PFSK-1 (cell line): Measurements from ENCODE around the gene DPM2. TPM values are rescaled to one million over a fixed set of nuclear protein-coding genes. Genes with fewer than 3 reads are reported as not detected.

Experiments
- FOXP2 ChIP-seq: optimal IDR thresholded peaks from 2 replicates; pipeline ENCODE3; 2011; ENCODE audit warnings: borderline replicate concordance, control low read depth, inconsistent platforms; ENCODE audit not compliant: insufficient read depth; ENCODE audit errors: extremely low read length, extremely low read depth
- POLR2AphosphoS5 ChIP-seq: IDR thresholded peaks from 2 replicates; pipeline ENCODE4 v1.6.1; 2012; ENCODE audit warnings: low read depth, mild to moderate bottlenecking, control low read depth, low read length, moderate library complexity
- REST ChIP-seq, 2 experiments: IDR thresholded peaks; 2 replicates each; pipeline versions ENCODE4 v1.6.1 to v1.8.0; 2011 to 2012; ENCODE audit warnings: low read depth in 2 of 2, low read length in 2 of 2, control low read depth in 1 of 2, inconsistent platforms in 1 of 2, mild to moderate bottlenecking in 1 of 2, moderate library complexity in 1 of 2; ENCODE audit not compliant: insufficient read depth in 1 of 2
- SIN3A ChIP-seq: IDR thresholded peaks from 2 replicates; pipeline ENCODE4 v1.6.1; 2012; ENCODE audit warnings: mild to moderate bottlenecking, low read length, moderate library complexity, borderline replicate concordance; ENCODE audit not compliant: insufficient read depth
- TAF1 ChIP-seq: IDR thresholded peaks from 2 replicates; pipeline ENCODE4 v1.6.1; 2012; ENCODE audit warnings: low read length, control low read depth, borderline replicate concordance; ENCODE audit not compliant: insufficient read depth
- polyA plus RNA-seq: library from polyadenylated mRNA; unstranded; fragments of >200 nt; gene quantifications from one replicate; pipeline ENCODE4 v1.2.1, GENCODE V29; 2012; ENCODE audit warnings: low read depth, missing spikeins; ENCODE audit not compliant: insufficient read length

The DPM2 gene
- 68.4 TPM for polyA plus RNA-seq

- TF ChIP-seq REST (IDR thresholded peaks at IDR 0.05; ENCODE audit: insufficient read depth in 1 of 2, low read depth in 2 of 2, low read length in 2 of 2) (no peak), POLR2AphosphoS5 (peak; percentile 85), SIN3A (peak; percentile 69; the same call in 1 of the 2 replicates), FOXP2 (no peak), TAF1 (peak; percentile 78; the same call in 1 of the 2 replicates)
These were observed at the start of gene DPM2 for GRCh38 chr9:127937388-127938297. TSS of gene DPM2 (minus strand) at chr9:127937854. CDS start at chr9:127937820, 34 bp downstream.

- TF ChIP-seq POLR2AphosphoS5 (no peak), TAF1 (no peak), SIN3A (no peak), FOXP2 (no peak), REST (IDR thresholded peaks at IDR 0.05; ENCODE audit: insufficient read depth in 1 of 2, low read depth in 2 of 2, low read length in 2 of 2) (no peak)
These were observed 49.5 kb upstream of the DPM2 start for GRCh38 chr9:127987103-127987614.

GRCh38 chr9:127985011-127985410 is 47.4 kb upstream of the DPM2 start:
- TF ChIP-seq TAF1, result no peak
- TF ChIP-seq REST (IDR thresholded peaks at IDR 0.05; ENCODE audit: insufficient read depth in 1 of 2, low read depth in 2 of 2, low read length in 2 of 2), result no peak
- TF ChIP-seq POLR2AphosphoS5, result no peak
- TF ChIP-seq FOXP2, result no peak
- TF ChIP-seq SIN3A, result no peak

- TF ChIP-seq REST (IDR thresholded peaks at IDR 0.05; ENCODE audit: insufficient read depth in 1 of 2, low read depth in 2 of 2, low read length in 2 of 2), result no peak
- no peak for TF ChIP-seq TAF1
- TF ChIP-seq FOXP2, result no peak
- TF ChIP-seq SIN3A, result no peak
- TF ChIP-seq POLR2AphosphoS5, result no peak
These were observed 46.2 kb upstream of the DPM2 start for GRCh38 chr9:127983847-127984289.
